HG02678 (cell line): Measurements from ENCODE around the gene DCAF8.
"Not testable (repeated sequence)": the region's sequence is repeated elsewhere in the genome, so short reads cannot be mapped to it uniquely, and the experiment has no call there.

Experiments
- ATAC-seq: cut with Tn5 transposase; IDR thresholded peaks from one replicate; pipeline ENCODE4 v1.9.1; 2021; ENCODE audit warnings: mild to moderate bottlenecking, moderate library complexity; ENCODE audit not compliant: unreplicated experiment

DCAF8 gene

GRCh38 chr1:160261893-160262794 is at the start of gene DCAF8:
Gene DCAF8 (minus strand): TSS chr1:160262549. CDS start chr1:160244008, 18,541 bp downstream.
- peak; percentile 86 for ATAC-seq

- ATAC-seq = no peak
These were observed 47.2 kb upstream of the DCAF8 start for GRCh38 chr1:160309571-160309970.

GRCh38 chr1:160309185-160309557 is 46.8 kb upstream of the DCAF8 start:
- no peak for ATAC-seq

- no peak for ATAC-seq
These were observed 46.3 kb upstream of the DCAF8 start for GRCh38 chr1:160308451-160309184.

- no peak for ATAC-seq
These were observed 44.9 kb upstream of the DCAF8 start for GRCh38 chr1:160307118-160307791.

- ATAC-seq = no peak
These were observed 37.8 kb upstream of the DCAF8 start for GRCh38 chr1:160300173-160300572.

GRCh38 chr1:160296036-160296435 is 33.7 kb upstream of the DCAF8 start:
- no peak for ATAC-seq

- no peak for ATAC-seq
These were observed 30.9 kb upstream of the DCAF8 start for GRCh38 chr1:160293020-160293968.

- ATAC-seq = peak; percentile 79
These were observed 29.2 kb upstream of the DCAF8 start for GRCh38 chr1:160291248-160292220.

- not testable (repeated sequence) for ATAC-seq
These were observed 25.4 kb upstream of the DCAF8 start for GRCh38 chr1:160287769-160288168.

- ATAC-seq = no peak
These were observed 23.2 kb upstream of the DCAF8 start for GRCh38 chr1:160285506-160285905.

- ATAC-seq = peak; percentile 98
These were observed 22.5 kb upstream of the DCAF8 start, which contains the start of gene PEX19 for GRCh38 chr1:160284782-160285344. Gene PEX19 (minus strand): TSS chr1:160285133. CDS start chr1:160285124, 9 bp downstream.

- peak; percentile 6 for ATAC-seq
These were observed 22.0 kb upstream of the DCAF8 start for GRCh38 chr1:160284220-160284781.

GRCh38 chr1:160282807-160283206 is 20.5 kb upstream of the DCAF8 start:
- ATAC-seq = no peak

GRCh38 chr1:160277987-160278386 is 15.6 kb upstream of the DCAF8 start:
- ATAC-seq = no peak

GRCh38 chr1:160277330-160277729 is 15.0 kb upstream of the DCAF8 start:
- no peak for ATAC-seq

GRCh38 chr1:160271025-160271424 is 8.7 kb upstream of the DCAF8 start:
- ATAC-seq = no peak

GRCh38 chr1:160267284-160267991 is 5.1 kb upstream of the DCAF8 start:
- no peak for ATAC-seq
